Muscle of arm (tissue), 12 donors: Measurements from ENCODE around the gene RPN2. TPM values are rescaled to one million over a fixed set of nuclear protein-coding genes. Genes with fewer than 3 reads are reported as not detected.
A peak's percentile ranks its signal among the peaks of the same experiment; 100 is the strongest.

Experiments used
- DNase-seq: peaks from one replicate; pipeline ENCODE4 v3.0.0-alpha.2; 2013
- polyA plus RNA-seq, 12 donors: library from polyadenylated mRNA; unstranded; fragments of 120-200 nt; gene quantifications; one replicate each; pipeline ENCODE4 v1.2.1, GENCODE V29; 2013; ENCODE audit not compliant: insufficient read length in 12 of 12

Gene RPN2
- polyA plus RNA-seq, 12 donors: 144 to 213 (median 167) TPM; not detected in 1

DNA sequence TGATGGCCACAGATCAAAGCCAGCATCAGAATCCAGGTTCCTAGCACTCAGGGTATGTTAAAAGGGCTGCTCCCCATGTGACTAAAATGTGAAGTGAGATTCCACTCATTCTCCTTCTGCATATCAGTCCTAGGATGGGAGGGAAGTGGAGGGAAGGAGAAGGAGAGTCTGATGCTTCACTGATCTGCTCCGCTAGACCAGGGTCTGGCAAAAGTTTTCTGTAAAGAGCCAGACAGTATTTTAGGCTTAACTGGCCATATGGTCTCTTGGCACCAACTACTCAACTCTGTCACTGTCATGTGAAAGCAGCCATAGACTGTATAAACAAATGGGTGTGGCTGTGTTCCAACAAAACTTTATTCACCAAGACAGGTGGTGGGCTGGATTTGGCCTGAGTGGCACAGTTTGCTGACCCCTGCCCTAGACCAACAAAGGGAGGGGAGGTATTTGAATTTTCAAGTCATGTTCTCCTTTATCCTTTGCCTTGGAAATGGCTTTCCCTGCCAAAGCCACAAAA, 59.9 kb downstream of the RPN2 start:
- peak; percentile 53 for DNase-seq

DNA sequence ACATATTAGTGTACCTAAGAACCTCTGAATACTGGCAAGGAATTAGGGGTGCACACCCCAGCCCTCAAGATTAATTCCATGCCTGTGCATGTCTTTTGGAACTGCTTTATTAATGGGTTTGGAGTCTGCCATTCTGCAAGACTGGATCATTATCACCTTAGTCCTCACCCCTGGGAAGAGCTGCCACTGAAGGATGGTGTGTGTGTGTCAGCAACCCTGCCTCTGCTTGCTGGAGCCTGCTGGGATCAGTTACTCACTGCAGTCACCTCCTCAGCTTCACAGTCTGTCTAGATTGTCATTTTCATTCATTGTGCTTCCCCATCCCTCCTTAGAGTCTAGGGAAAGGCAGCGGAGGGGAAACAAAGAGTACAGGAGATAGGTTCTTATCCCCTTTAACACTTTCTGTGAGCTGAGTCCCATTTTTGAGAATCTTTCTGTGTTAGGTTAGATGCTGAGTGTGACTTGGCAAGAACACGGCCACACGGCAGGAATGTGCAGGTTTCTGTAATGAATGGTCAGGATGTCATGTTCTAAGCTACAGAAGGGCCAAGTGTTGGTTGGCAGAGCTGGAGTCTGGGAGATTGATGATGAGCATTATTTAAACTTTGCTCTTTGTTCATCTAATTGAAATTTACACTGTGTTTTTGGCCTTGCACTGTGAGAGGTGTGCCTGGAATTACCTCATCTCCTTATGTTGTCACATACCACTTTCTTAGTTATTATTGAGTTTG, 61.4 kb downstream of the RPN2 start:
- DNase-seq: no peak

DNA sequence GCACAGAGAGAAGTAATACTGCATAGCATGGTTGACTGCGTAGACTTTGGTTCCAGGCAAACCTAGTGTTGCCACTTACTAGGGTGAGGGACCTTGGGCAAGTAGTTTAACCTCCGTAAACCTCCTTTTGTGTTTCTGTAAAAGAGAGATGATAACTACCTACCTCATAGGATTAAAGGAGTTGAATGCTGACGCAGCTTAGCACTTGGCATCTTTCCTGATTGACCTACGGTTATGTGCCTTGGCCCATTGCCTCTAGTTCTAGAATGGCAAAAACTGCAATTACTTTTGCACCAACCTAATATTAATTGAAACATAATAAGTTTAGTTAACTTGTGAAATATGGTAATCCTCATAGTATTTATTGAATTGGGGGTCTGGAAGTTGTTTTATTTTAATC, 63.4 kb downstream of the RPN2 start:
- DNase-seq: no peak

DNA sequence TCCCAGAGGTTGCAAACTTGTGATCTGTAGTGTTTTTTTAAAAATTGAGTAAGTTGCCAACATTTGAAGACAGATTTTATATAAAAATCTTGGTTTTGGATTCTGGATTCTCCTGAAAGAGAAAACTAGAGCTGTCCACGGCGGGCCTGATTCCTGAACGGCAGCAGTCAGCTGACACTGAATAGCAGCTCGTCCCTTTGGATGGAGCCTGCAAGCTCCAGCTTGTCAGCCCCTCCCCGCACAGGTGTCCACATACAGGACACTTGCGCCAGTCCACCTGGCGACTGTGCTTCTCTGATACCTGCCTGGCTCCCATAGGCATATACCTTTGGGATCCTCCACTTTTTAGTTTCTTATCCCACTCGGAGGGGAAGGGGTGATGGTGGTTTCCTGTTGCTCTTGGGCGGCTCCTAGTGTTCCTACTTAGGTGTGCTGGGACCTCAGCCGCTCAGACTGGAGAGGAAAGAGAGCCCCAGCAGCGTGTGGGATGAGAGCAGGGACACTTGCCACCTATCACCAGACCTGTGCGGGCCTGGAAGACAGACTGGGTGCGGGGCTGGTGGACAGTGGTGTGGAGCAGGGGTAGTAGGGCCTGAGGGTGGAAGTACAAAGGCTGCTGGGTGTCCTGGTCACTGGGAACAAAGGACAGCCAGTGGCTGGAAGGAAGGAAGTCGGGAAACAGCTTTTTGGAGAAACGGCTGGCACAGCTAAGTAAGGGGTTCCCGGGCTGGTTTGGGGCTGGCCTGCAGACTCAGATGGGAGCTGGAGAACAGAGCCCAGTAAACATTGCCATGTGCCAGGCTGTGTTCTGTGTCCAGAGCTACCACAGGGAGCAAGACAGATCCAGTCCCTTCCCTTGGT, 64.2 kb downstream of the RPN2 start:
- DNase-seq: no peak

DNA sequence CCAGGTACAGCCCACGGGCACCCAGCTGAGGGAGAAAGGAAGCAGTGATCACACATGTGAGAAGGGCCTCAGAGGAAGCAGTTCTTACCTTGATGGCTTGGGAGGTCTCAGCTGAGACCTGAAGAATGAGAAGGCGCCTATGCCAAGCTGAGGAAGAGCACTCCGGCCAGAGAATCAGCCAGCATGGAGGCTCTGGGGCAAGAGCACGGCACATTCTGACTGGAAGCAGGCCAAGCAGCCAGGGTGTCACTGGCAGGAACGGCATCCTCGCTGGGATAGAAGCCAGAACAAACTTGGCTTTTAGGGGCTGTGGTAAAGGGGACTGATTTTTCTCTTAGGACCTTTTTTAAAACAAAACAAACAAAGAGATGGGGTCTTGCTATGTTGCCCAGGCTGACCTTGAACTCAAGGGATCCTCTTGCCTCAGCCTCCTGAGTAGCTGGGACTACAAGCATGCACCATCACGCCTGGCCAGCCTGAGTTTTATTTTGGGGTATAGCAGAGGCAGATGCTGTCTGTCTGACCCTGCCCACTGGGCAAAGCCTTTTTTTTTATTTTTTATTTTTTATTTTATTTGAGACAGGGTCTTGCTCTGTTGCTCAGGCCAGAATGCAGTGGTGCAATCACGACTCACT, 64.9 kb downstream of the RPN2 start:
- no peak for DNase-seq

DNA sequence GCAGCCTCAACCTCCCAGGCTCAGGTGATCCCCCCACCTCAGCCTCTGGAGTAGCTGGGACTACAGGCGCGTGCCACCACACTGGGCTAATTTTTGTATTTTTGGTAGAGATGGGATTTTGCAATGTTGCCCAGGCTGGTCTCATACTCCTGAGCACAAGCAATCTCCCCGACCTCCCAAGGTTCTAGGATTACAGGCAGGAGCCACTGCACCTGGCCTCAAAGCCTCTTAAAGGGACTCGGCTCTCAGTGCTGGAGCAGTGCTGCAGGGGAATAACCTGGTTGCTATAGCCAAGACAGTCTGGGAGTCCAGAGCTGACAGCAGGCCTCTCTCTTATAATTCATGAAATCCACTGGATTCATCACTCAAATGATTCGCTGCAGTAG, 65.4 kb downstream of the RPN2 start:
- no peak for DNase-seq

DNA sequence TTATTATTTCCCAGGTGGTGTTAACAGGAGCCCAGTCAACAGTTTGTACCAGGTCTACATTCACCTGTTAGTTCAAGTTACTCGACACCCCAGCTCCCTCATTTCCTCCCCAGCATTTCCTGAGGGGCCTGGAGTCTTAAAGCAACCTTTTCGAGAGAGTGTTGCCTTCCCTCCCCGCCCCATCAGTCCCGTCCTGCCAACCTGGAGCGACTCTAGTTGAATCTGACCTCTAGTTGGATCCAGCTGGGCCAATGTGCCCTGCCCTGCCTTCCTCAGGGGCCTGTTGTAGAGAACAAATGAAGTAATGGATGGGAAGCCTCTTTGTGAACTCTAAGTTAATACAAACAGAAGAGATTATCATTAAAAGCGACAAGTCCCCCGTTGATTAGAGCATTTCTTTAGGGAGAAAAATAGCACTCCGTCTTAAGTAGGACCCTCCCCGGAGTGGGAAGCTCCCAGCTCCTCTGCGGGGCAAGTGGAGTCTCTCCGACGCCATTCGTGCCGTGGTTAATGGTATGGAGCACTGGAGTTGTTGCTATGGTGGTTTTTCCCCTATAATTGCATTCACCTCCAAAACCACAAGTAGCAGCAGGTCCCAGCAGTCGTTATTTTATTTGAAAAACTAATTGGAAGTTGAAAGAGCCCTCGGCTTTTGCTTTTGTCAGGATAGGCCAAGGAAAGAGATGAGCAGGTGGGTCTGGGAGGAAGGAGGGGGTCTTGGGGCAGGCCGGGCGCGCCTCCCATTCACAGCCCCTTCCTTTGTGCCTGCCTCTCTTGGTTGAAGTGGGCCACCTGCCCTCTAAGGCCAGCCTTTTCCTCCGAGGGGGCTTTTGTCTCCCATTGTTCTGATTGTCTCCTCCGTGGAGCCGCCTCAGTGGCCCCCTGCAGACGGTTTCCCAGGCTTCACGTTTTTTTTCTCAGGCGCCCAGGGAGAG, 66.4 kb downstream of the RPN2 start:
- no peak for DNase-seq

DNA sequence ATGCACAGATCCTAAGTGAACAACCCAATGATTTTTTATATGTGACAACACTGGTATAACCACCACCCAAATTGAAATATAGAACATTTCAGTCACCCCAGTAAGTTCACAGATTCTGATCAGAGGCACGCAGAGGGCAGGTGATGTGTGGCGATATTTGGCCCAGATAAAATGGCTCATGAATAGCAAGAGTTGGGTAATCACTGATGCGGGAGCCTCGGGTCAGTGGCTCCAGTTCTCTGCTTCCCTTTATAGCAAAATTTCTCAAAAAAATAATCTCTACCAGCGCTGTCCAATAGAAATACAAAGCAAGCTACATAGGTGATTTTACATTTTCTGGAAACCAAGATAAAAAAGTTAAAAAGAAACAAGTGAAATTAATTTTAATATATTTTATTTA, 67.6 kb downstream of the RPN2 start:
- no peak for DNase-seq

DNA sequence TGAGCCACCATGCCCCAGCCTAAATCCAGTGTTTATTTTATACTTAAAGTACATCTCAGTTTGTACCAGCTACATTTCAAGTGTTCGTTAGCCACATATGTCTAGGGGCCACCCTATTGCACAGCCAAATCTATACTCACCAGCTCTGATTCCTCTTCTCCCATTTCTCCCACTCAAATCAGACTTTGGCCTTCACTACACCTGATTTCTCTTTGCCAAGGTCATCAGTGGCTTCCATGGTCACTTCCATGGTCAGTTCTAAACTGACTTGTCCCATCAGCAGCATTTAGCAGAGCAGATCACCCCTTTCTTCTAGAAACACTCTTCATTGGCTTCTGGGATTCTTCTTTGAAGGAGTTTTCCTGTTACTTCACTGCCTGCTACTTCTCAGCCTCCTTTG, 68.4 kb downstream of the RPN2 start:
- DNase-seq: no peak

DNA sequence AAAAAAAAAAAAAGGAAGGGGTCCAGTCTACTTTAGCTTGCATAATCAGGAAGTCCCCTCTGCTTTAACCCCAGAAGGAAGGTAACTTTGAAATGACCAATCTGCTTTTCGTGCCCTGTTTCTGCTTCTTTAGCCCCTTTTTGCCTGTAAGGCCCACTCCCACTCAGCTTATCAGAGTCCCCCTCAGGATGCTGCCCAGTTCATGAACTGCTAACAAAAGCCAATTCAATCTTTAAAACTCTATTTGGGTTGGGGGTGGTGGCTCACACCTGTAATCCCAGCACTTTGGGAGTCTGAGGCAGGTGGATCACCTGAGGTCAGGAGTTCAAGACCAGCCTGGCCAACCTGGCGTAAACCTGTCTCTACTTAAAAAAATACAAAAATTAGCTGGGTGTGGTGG, 70.2 kb downstream of the RPN2 start:
- no peak for DNase-seq

DNA sequence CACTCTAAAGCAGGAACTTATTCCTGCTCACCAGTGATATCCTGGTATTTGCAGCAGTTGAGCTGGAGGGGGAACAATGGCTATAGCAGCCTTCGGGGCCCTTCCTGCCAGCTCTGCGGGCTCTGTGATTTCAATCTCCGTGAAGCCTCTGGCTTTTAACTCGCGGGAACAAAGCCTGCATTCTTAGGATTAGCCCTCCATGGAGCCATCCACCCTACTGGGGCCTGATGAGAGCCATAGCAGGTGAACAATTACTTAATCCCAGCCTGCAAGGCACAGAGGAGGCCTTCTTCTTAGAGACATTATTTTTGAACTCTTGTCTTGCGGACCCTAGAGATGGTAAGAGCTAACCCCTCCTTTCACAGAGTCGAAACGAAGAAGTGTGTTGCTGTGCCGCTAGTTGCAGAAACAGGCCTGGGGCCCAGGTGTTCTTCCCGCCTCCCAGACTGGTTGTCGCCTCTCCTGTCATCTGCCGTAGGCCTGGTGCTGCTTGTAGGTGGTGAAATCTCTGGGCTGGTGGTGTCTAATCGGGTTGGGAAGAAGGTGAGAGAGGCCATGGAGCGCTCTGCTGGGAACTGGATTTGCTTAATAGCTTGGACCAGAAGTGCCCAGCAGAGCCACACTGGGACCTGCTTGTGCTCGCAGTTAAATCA, 72.8 kb downstream of the RPN2 start:
- no peak for DNase-seq

DNA sequence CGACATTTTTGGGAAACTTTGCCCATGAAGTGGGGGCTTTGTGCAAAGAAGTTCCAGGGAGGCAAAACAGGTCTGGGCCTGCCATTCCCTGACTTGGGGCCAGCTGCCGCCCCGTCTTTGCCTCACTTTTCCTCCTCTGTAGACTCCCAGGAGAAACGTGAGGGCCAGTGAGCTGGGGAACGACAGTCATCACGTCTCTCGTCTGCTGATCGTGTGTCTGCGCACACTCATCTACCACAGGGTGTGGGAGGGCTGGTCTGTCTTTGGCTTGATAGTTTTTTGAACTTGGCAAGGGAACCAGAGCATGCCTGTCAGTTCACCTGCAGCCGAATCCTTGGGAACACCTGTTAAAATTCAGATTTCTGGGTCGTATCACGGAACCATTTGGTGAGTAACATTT, 74.0 kb downstream of the RPN2 start:
- no peak for DNase-seq

DNA sequence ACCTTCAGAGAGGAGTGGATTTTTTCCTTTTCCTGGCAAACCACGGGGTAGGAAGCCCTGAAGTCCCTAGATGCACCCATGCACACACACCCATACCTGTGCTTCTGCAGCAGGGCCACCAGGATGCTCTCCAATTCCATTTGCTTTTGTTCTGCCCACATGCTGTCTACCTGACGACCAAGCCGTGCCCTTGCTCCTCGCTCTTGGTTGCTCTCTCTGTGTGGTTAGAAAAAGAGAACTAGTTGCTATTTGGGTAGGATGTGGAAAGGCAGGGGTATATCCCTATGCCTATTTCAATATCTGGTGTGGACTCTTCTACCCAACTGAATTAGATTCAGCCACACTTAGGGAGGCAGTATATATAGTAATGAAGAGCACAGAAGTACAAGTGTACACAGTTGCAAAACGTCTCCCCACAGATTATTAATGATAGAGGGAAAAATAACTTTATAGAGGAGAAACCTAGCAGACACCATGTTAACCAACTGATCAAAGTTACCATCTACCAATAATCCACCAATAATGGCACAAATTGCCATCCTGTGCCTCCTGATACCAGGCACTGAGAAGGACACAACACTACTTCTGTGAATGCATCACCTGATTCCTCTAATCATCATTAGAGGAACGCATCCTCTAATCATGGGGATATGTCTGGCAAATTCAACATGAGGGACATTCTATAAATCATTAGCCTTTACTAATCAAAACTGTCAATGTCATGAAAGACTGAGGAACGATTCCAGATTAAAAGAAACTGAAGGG, 75.2 kb downstream of the RPN2 start:
- no peak for DNase-seq

DNA sequence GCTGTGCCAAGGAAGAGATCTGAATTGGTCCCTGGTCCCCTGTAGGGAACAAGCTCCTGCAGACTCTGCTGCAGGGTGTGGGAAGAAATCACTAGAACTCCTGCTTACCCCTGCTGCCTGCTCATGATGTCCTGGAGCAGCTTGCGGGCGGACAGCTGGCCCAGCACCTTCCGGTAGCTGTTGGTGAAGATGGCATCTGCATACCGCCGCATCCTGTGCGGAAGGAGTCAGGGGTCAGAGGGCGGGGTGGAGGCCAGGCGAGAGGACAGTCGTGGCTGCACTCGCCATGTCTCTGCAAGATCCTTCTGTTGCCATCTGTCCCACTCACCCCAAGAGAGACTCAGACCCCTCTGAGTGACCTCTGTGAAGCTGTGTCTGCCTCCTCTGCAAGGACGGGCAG, 77.2 kb downstream of the RPN2 start:
- no peak for DNase-seq

DNA sequence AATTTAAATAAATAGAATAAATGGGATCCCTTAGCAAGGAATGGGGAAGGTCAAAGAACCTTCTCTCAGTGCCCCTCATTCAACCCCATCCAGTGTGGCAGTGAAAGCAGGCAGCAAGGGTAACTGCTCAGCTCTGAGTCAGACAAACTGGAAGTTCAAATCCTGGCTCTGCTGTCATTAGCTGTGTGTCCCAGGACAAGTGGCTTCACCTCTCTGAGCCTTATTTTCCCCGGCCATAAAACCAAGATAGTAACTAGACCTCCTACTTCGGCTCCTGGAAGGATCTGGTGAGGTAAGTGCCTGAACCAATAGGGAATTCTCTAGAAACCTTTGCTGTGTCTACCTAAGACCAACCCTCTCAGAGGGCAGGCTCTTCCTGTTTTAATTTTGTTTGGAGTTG, 78.4 kb downstream of the RPN2 start:
- DNase-seq: no peak

DNA sequence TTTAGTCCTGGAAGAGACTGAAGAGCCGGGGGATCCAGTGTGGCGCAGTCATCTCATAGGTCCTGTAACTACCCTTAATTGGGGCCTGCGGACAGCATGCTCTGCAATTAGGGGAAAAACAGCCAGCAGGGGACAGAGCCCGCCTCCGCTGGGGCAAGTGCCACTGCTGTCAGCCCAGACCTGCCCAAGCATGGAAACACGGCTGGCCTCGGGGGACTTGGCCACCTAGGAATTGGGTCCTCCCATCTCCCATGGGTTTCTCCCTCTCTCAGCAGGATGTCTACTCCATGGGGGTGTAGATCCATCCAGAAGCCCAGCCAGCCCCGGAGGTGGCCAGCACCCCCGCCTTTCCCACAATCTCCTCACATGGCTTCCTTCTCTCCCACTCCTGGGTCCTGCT, 78.9 kb downstream of the RPN2 start:
- DNase-seq: no peak

DNA sequence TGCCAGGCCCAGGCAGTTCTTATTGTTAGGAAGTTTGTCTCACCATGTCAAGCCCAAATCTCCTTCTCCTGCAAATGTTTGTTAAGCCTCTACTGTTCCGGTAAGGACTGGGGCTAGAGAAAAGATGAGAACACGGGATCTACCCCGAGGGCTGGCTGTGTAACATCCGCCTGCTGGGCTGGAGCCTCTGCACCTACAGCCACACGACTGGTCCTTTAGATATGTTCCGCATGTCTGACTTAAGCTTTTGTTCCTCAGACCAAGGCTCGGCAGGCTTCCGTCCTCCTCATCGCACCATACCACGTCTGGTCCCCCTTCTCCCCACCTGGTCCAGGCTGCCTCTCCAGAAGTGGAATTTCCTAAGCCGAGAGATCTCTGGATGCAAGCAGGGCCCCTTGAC, 79.9 kb downstream of the RPN2 start:
- DNase-seq: no peak

DNA sequence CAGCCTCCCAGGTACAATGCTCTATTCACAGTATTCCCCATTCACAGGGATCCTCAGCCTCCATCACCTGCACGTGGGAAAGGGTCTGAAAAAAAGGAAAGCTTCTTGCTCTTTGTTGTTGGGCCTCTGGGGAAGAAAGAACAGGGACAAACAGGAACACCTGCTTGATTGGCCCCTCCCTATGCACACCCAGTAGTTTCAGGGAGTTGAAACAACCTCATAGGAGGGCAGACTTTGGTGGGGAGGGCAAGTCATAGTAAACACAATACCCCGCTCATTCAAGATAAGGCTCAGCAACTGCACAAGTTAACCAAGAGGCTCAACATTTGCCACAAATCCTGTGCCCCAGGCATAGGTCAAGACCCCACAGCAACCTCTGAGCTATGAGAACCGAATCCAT, 80.7 kb downstream of the RPN2 start:
- DNase-seq: no peak

DNA sequence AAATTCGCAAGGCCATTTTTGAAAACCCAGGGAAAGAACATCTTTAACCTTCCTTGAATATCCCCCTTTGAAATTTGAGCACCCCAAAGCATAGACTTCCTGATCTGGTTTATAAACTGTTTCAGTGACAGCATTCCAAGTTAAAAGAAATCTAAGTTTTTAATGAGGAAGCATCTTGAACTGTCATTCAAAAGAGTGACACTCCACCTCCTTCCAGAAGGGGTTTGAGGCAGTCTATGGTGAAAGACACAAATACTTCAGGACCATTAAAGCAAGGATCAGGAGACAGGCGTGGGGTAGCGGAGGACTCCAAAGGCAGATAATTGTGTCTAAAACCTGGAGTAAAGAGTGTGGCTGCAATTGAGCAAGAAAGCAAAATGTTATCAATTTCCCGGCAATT, 81.8 kb downstream of the RPN2 start:
- DNase-seq: no peak

DNA sequence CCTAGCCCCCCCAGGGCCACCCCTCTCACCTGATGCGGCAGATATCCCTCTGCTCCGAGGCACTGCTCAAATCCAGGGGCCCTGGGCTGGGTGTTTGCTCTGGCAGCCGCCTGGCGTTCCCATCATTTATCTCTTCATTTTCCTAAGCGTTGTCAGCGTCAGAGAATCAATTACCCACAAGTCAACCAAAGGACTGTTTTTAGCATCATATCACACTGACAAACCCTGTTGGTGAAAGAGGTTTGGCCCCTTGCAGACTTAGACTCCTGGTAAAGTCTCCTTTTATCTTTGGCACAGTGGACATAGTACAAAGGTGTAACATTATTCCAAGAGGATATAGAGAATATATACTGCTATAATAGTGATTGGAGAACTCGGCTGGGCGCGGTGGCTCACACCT, 82.6 kb downstream of the RPN2 start, which contains the start of gene GHRH:
GHRH (minus strand) TSS at position 101 of the 400 bp plus-strand sequence. CDS start 4,925 bp downstream, outside the sequence.
- DNase-seq: no peak
